Caki2 (cell line): Measurements from ENCODE around the gene ADCY5. TPM values are rescaled to one million over a fixed set of nuclear protein-coding genes. Genes with fewer than 3 reads are reported as not detected.
A peak's percentile ranks its signal among the peaks of the same experiment; 100 is the strongest.

Experiments
- DNase-seq: peaks from one replicate; pipeline ENCODE4 v3.0.0-alpha.2; 2015; ENCODE audit warnings: low read depth
- in situ Hi-C: cut with HindIII; loops from 2 replicates; pipeline ENCODE4 v1.10.0; 2016; ENCODE audit warnings: low sequenced_read_pairs, low pct_unique_long_range_greater_than_20kb, mixed read lengths
- total RNA-seq: library from RNA; depleted of rRNA; stranded (reverse); fragments of >200 nt; shearing (Covaris generic); gene quantifications from 2 replicates; pipeline ENCODE4 v1.2.3, GENCODE V29; 2014; ENCODE audit warnings: low replicate concordance

Gene ADCY5
- total RNA-seq, 1 experiment from 2014 or later: 5.9 TPM

GRCh38 chr3:123416647-123417046 is 32.2 kb downstream of the ADCY5 start:
- in situ Hi-C loops: no loop called here
- no peak for DNase-seq

GRCh38 chr3:123416173-123416572 is 32.7 kb downstream of the ADCY5 start:
- in situ Hi-C loops: no loop called here
- no peak for DNase-seq

- no peak for DNase-seq
- in situ Hi-C loops: no loop called here
These were observed 33.7 kb downstream of the ADCY5 start for GRCh38 chr3:123414973-123415775.

- no peak for DNase-seq
- in situ Hi-C loops: no loop called here
These were observed 35.9 kb downstream of the ADCY5 start for GRCh38 chr3:123412811-123413604.

GRCh38 chr3:123412076-123412475 is 36.8 kb downstream of the ADCY5 start:
- no peak for DNase-seq
- in situ Hi-C loops: no loop called here

- in situ Hi-C loops: no loop called here
These were observed 37.4 kb downstream of the ADCY5 start for GRCh38 chr3:123411340-123412040.

GRCh38 chr3:123410149-123410515 is 38.8 kb downstream of the ADCY5 start:
- in situ Hi-C loops: no loop called here
- DNase-seq: peak; percentile 15

More at GRCh38 chr3:123411340-123412040, 37.4 kb downstream of the ADCY5 start:
- DNase-seq: peak; percentile 32

GRCh38 chr3:123409443-123410148 is 39.3 kb downstream of the ADCY5 start:
- in situ Hi-C loops: no loop called here
- peak; percentile 94 for DNase-seq

GRCh38 chr3:123406598-123406997 is 42.3 kb downstream of the ADCY5 start:
- in situ Hi-C loops: no loop called here
- DNase-seq: no peak

- in situ Hi-C loops: no loop called here
- DNase-seq: no peak
These were observed 42.9 kb downstream of the ADCY5 start for GRCh38 chr3:123405936-123406510.

- no peak for DNase-seq
- in situ Hi-C loops: no loop called here
These were observed 43.9 kb downstream of the ADCY5 start for GRCh38 chr3:123405021-123405420.

GRCh38 chr3:123404391-123404790 is 44.5 kb downstream of the ADCY5 start:
- DNase-seq: no peak
- in situ Hi-C loops: no loop called here

- in situ Hi-C loops: no loop called here
These were observed 46.9 kb downstream of the ADCY5 start for GRCh38 chr3:123401836-123402530.

GRCh38 chr3:123400169-123400568 is 48.7 kb downstream of the ADCY5 start:
- in situ Hi-C loops: no loop called here

More at GRCh38 chr3:123401836-123402530, 46.9 kb downstream of the ADCY5 start:
- no peak for DNase-seq

GRCh38 chr3:123399653-123400052 is 49.2 kb downstream of the ADCY5 start:
- no peak for DNase-seq
- in situ Hi-C loops: no loop called here

More at GRCh38 chr3:123400169-123400568, 48.7 kb downstream of the ADCY5 start:
- no peak for DNase-seq

- no peak for DNase-seq
- in situ Hi-C loops: no loop called here
These were observed 50.7 kb downstream of the ADCY5 start for GRCh38 chr3:123397921-123398785.
